Measurements from ENCODE around the gene CAMK1D.
A peak's percentile ranks its signal among the peaks of the same experiment; 100 is the strongest.

CAMK1D gene

GRCh38 chr10:12600652-12601051 is 251.3 kb downstream of the CAMK1D start:
- H3K4me3 ChIP-seq (ENCODE audit: low read depth, low read length) = no peak overlapping the region
- TF ChIP-seq, protein P1, sequence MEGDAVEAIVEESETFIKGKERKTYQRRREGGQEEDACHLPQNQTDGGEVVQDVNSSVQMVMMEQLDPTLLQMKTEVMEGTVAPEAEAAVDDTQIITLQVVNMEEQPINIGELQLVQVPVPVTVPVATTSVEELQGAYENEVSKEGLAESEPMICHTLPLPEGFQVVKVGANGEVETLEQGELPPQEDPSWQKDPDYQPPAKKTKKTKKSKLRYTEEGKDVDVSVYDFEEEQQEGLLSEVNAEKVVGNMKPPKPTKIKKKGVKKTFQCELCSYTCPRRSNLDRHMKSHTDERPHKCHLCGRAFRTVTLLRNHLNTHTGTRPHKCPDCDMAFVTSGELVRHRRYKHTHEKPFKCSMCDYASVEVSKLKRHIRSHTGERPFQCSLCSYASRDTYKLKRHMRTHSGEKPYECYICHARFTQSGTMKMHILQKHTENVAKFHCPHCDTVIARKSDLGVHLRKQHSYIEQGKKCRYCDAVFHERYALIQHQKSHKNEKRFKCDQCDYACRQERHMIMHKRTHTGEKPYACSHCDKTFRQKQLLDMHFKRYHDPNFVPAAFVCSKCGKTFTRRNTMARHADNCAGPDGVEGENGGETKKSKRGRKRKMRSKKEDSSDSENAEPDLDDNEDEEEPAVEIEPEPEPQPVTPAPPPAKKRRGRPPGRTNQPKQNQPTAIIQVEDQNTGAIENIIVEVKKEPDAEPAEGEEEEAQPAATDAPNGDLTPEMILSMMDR (IDR thresholded peaks at IDR 0.05; ENCODE audit: low read depth, low read length) = no peak
- in situ Hi-C loops (cut with HindIII; ENCODE audit: low sequenced_read_pairs) = no loop called here
- no peak for DNase-seq (ENCODE audit: low read depth, low spot score)

DNA sequence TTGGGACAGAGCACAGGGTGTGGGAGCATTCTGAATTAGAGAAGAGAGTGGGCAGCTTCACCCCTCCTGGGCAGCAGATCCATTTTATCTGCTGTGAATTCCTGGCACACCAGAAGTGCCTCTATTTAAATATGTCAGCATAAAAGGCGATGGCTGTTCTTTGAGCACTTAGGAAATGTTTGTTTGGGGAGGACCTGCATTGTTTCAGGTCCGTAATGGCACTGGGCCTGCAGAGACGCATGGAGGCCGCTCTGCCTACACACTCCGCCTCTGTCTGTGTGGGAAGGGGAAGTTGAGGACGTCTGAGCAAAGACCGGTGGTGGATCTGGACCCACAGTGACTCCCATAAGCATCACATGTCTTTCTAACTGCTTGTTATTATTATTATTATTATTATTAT is 253.2 kb downstream of the CAMK1D start:
- DNase-seq (ENCODE audit: low read depth, low spot score) = no peak
- H3K4me3 ChIP-seq (ENCODE audit: low read depth, low read length) = no peak overlapping the region
- TF ChIP-seq, protein P1 (IDR thresholded peaks at IDR 0.05; ENCODE audit: low read depth, low read length) = no peak
- in situ Hi-C loops (cut with HindIII; ENCODE audit: low sequenced_read_pairs) = no loop called here

- no peak overlapping the region for H3K4me3 ChIP-seq (ENCODE audit: low read depth, low read length)
- in situ Hi-C loops (cut with HindIII; ENCODE audit: low sequenced_read_pairs) = no loop called here
- TF ChIP-seq, protein P1 (IDR thresholded peaks at IDR 0.05; ENCODE audit: low read depth, low read length) = no peak
- DNase-seq (ENCODE audit: low read depth, low spot score) = no peak
These were observed 254.6 kb downstream of the CAMK1D start for GRCh38 chr10:12603766-12604470.

GRCh38 chr10:12605580-12606405 is 256.4 kb downstream of the CAMK1D start:
- TF ChIP-seq, protein P1 (IDR thresholded peaks at IDR 0.05; ENCODE audit: low read depth, low read length) = no peak
- H3K4me3 ChIP-seq (ENCODE audit: low read depth, low read length) = peak overlapping the region; percentile 3
- DNase-seq (ENCODE audit: low read depth, low spot score) = peak; percentile 65
- in situ Hi-C loops (cut with HindIII; ENCODE audit: low sequenced_read_pairs) = no loop called here

- H3K4me3 ChIP-seq (ENCODE audit: low read depth, low read length) = no peak overlapping the region
- no peak for DNase-seq (ENCODE audit: low read depth, low spot score)
- TF ChIP-seq, protein P1 (IDR thresholded peaks at IDR 0.05; ENCODE audit: low read depth, low read length) = no peak
- in situ Hi-C loops (cut with HindIII; ENCODE audit: low sequenced_read_pairs) = no loop called here
These were observed 257.1 kb downstream of the CAMK1D start for GRCh38 chr10:12606461-12606860.

GRCh38 chr10:12608761-12609160 is 259.4 kb downstream of the CAMK1D start:
- no peak overlapping the region for H3K4me3 ChIP-seq (ENCODE audit: low read depth, low read length)
- in situ Hi-C loops (cut with HindIII; ENCODE audit: low sequenced_read_pairs) = no loop called here
- DNase-seq (ENCODE audit: low read depth, low spot score) = no peak
- TF ChIP-seq, protein P1 (IDR thresholded peaks at IDR 0.05; ENCODE audit: low read depth, low read length) = no peak

All from astrocyte of the spinal cord (primary cell).